IMR-90 (cell line): Measurements from ENCODE around the gene TUSC2. TPM values are rescaled to one million over a fixed set of nuclear protein-coding genes. Genes with fewer than 3 reads are reported as not detected.

Experiments used
- ATAC-seq: fragments of 200-7000 bp; cut with Tn5 transposase; 2 replicates; pipeline ENCODE4 v1.9.1; 2020; ENCODE audit warnings: low read depth, mild to moderate bottlenecking, moderate library complexity
- BruUV-seq: library from RNA; stranded (reverse); fragments of 400-500 nt; replicated peaks from 2 replicates; lab custom pipeline; 2021; lab: Mats Ljungman, UMichigan
- CTCF ChIA-PET: fragments of 300-600 bp; formaldehyde crosslinking; extraction: SDS; loops from one replicate; lab custom pipeline; 2021; ENCODE audit warnings: antibody characterized with exemption; lab: Yijun Ruan, JAX
- POLR2A ChIA-PET: fragments of 300-600 bp; sonication (Branson Sonifier 250); formaldehyde crosslinking; loops from one replicate; lab custom pipeline; 2022; ENCODE audit warnings: antibody characterized with exemption; ENCODE audit not compliant: unreplicated experiment; lab: Charles Lee
- DNase-seq: peaks from one replicate; pipeline ENCODE4 v3.0.0; 2013
- H2AFZ ChIP-seq: replicated peaks from 2 replicates; pipeline ENCODE3; 2013; ENCODE audit warnings: low read length, mild to moderate bottlenecking; ENCODE audit not compliant: poor library complexity
- H2AK5ac ChIP-seq: 2 replicates; pipeline ENCODE4 v1.6.1; 2013; ENCODE audit warnings: low read depth, low read length, inconsistent platforms
- H2AK9ac ChIP-seq: replicated peaks from 2 replicates; pipeline ENCODE3; 2013; ENCODE audit warnings: mild to moderate bottlenecking, low read depth, low read length, moderate library complexity; ENCODE audit not compliant: poor library complexity
- H2BK120ac ChIP-seq: 2 replicates; pipeline ENCODE4 v1.6.1; 2013; ENCODE audit warnings: low read depth, low read length, inconsistent platforms
- H2BK15ac ChIP-seq: 3 replicates; pipeline ENCODE4 v1.6.1; 2013; ENCODE audit warnings: low read depth, low read length, inconsistent platforms
- H2BK20ac ChIP-seq: 2 replicates; pipeline ENCODE4 v1.6.1; 2013; ENCODE audit warnings: low read depth, mild to moderate bottlenecking, inconsistent platforms, low read length, moderate library complexity
- H2BK5ac ChIP-seq: 2 replicates; pipeline ENCODE4 v1.6.1; 2013; ENCODE audit warnings: mild to moderate bottlenecking, low read depth, low read length, inconsistent platforms; ENCODE audit not compliant: poor library complexity, severe bottlenecking
- H3K14ac ChIP-seq: replicated peaks from 2 replicates; pipeline ENCODE4 v1.6.1; 2013; ENCODE audit warnings: low read depth, low read length, inconsistent platforms
- H3K18ac ChIP-seq: 2 replicates; pipeline ENCODE4 v1.6.1; 2013; ENCODE audit warnings: low read depth, low read length, control low read depth
- H3K23ac ChIP-seq: 2 replicates; pipeline ENCODE4 v1.6.1; 2013; ENCODE audit warnings: low read depth, low read length, inconsistent platforms
- H3K27ac ChIP-seq: 2 replicates; pipeline ENCODE4 v1.5.1; 2013; ENCODE audit warnings: mild to moderate bottlenecking, control low read depth, low read length; ENCODE audit not compliant: insufficient read depth
- H3K27me3 ChIP-seq: 2 replicates; pipeline ENCODE4 v1.6.1; 2013; ENCODE audit warnings: low read length; ENCODE audit not compliant: control insufficient read depth, insufficient read depth
- H3K36me3 ChIP-seq: 2 replicates; pipeline ENCODE4 v1.6.1; 2013; ENCODE audit warnings: low read length, mixed read lengths; ENCODE audit not compliant: control insufficient read depth, insufficient read depth
- H3K4ac ChIP-seq: 2 replicates; pipeline ENCODE4 v1.6.1; 2013; ENCODE audit warnings: low read depth, low read length, inconsistent platforms
- H3K4me1 ChIP-seq: 2 replicates; pipeline ENCODE4 v1.6.1; 2013; ENCODE audit warnings: low read length, mixed read lengths; ENCODE audit not compliant: control insufficient read depth, insufficient read depth
- H3K4me2 ChIP-seq: 2 replicates; pipeline ENCODE4 v1.6.1; 2013; ENCODE audit warnings: low read depth, mild to moderate bottlenecking, control low read depth, low read length, moderate library complexity
- H3K4me3 ChIP-seq: 2 replicates; pipeline ENCODE4 v1.5.1; 2013; ENCODE audit warnings: low read depth, mild to moderate bottlenecking, control low read depth, low read length, moderate library complexity; ENCODE audit not compliant: insufficient read depth
- H3K56ac ChIP-seq: 2 replicates; pipeline ENCODE4 v1.6.1; 2013; ENCODE audit warnings: low read length, inconsistent platforms; ENCODE audit not compliant: insufficient read depth; ENCODE audit errors: extremely low read depth
- H3K79me1 ChIP-seq, 2 experiments: 2 replicates each; pipeline ENCODE4 v1.6.1; 2013; ENCODE audit warnings: low read length in 2 of 2, inconsistent platforms in 1 of 2, low read depth in 1 of 2
- H3K9ac ChIP-seq: 2 replicates; pipeline ENCODE4 v1.6.1; 2013; ENCODE audit warnings: low read depth, low read length, control low read depth
- H3K9me1 ChIP-seq: 2 replicates; pipeline ENCODE4 v1.6.1; 2013; ENCODE audit warnings: low read length, inconsistent platforms; ENCODE audit not compliant: insufficient read depth
- H3K9me3 ChIP-seq: 2 replicates; pipeline ENCODE4 v1.6.1; 2013; ENCODE audit warnings: low read length; ENCODE audit not compliant: control insufficient read depth, insufficient read depth
- H4K20me1 ChIP-seq: 2 replicates; pipeline ENCODE4 v1.6.1; 2013; ENCODE audit warnings: low read length, inconsistent platforms; ENCODE audit not compliant: insufficient read depth
- H4K5ac ChIP-seq: 2 replicates; pipeline ENCODE4 v1.6.1; 2013; ENCODE audit warnings: mild to moderate bottlenecking, low read depth, low read length, control low read depth
- H4K8ac ChIP-seq, 2 experiments: 2 replicates each; pipeline ENCODE4 v1.6.1; 2013; ENCODE audit warnings: low read depth in 2 of 2, low read length in 2 of 2, control low read depth in 1 of 2, inconsistent platforms in 1 of 2
- H4K91ac ChIP-seq: 2 replicates; pipeline ENCODE4 v1.6.1; 2013; ENCODE audit warnings: low read depth, low read length, inconsistent platforms; ENCODE audit not compliant: insufficient read depth
- BHLHE40 ChIP-seq: fragments of 150-350 bp; IDR thresholded peaks from 2 replicates; pipeline ENCODE4 v1.6.1; 2016; ENCODE audit warnings: mild to moderate bottlenecking, low read depth, low read length
- CEBPB ChIP-seq: IDR thresholded peaks from 2 replicates; pipeline ENCODE4 v1.6.1; 2012; ENCODE audit warnings: low read depth, low read length, improper control_type of control experiment
- CHD1 ChIP-seq: IDR thresholded peaks from 2 replicates; pipeline ENCODE4 v1.6.1; 2012; ENCODE audit warnings: low read depth, low read length, improper control_type of control experiment
- FOS ChIP-seq: fragments of 150-350 bp; IDR thresholded peaks from 2 replicates; pipeline ENCODE4 v1.6.1; 2016; ENCODE audit warnings: low read depth, low read length
- MAFK ChIP-seq: IDR thresholded peaks from 2 replicates; pipeline ENCODE4 v1.6.1; 2012; ENCODE audit warnings: low read depth, low read length, improper control_type of control experiment
- MAZ ChIP-seq: IDR thresholded peaks from 2 replicates; pipeline ENCODE4 v1.6.1; 2012; ENCODE audit warnings: low read depth, mild to moderate bottlenecking, low read length, improper control_type of control experiment, moderate library complexity, borderline replicate concordance
- MXI1 ChIP-seq: IDR thresholded peaks from 2 replicates; pipeline ENCODE4 v1.6.1; 2012; ENCODE audit warnings: low read depth, mild to moderate bottlenecking, low read length, moderate library complexity, borderline replicate concordance
- NFE2L2 ChIP-seq: fragments of 150-350 bp; IDR thresholded peaks from 2 replicates; pipeline ENCODE4 v1.6.1; 2016; ENCODE audit warnings: low read depth, mild to moderate bottlenecking, low read length
- POLR2A ChIP-seq: IDR thresholded peaks from 2 replicates; pipeline ENCODE4 v1.6.1; 2012; ENCODE audit warnings: mild to moderate bottlenecking, low read depth, low read length
- RAD21 ChIP-seq: IDR thresholded peaks from 2 replicates; pipeline ENCODE4 v1.6.1; 2012; ENCODE audit warnings: low read length, improper control_type of control experiment
- RCOR1 ChIP-seq: IDR thresholded peaks from 2 replicates; pipeline ENCODE4 v1.6.1; 2012; ENCODE audit warnings: mild to moderate bottlenecking, low read length, improper control_type of control experiment; ENCODE audit not compliant: insufficient replicate concordance
- RFX5 ChIP-seq: IDR thresholded peaks from 2 replicates; pipeline ENCODE4 v1.8.0; 2012; ENCODE audit warnings: low read depth, mild to moderate bottlenecking, low read length, moderate library complexity
- SMC3 ChIP-seq: fragments of 150-350 bp; IDR thresholded peaks from 2 replicates; pipeline ENCODE4 v1.6.1; 2016; ENCODE audit warnings: low read depth, mild to moderate bottlenecking, antibody characterized with exemption, low read length, moderate library complexity
- USF2 ChIP-seq: fragments of 150-350 bp; IDR thresholded peaks from 2 replicates; pipeline ENCODE4 v1.6.1; 2017; ENCODE audit warnings: mild to moderate bottlenecking, antibody characterized with exemption, low read length, low read depth
- WGBS, 2 experiments: methylation state at CpG; one replicate each; pipeline versions ENCODE4 v1.1.5 to v1.1.7; 2013; ENCODE audit warnings: missing lambda C conversion rate in 2 of 2; ENCODE audit not compliant: insufficient read length in 1 of 2; ENCODE audit errors: extremely low coverage in 2 of 2; 5-methylcytosine and 5-hydroxymethylcytosine counted together
- dilution Hi-C: fragments of 300-500 bp; cut with HindIII; formaldehyde crosslinking; loops from one replicate; pipeline ENCODE4 v1.14.3; 2018; ENCODE audit warnings: low sequenced_read_pairs; ENCODE audit not compliant: unreplicated experiment
- in situ Hi-C: fragments of 300-500 bp; cut with MboI; formaldehyde crosslinking; loops from 3 replicates; pipeline ENCODE4 v1.14.3; 2019; ENCODE audit warnings: low sequenced_read_pairs, inconsistent platforms, mixed read lengths
- intact Hi-C: fragments of 100-400 bp; cut with micrococcal nuclease; formaldehyde crosslinking; loops from 2 replicates; pipeline ENCODE4 v1.10.0; 2022
- polyA plus RNA-seq, 3 experiments: library from polyadenylated mRNA; depleted of rRNA; stranded (reverse); fragments of >200 nt; gene quantifications; 2 replicates each; pipeline ENCODE4 v1.2.3, GENCODE V29; 2012; ENCODE audit warnings: low replicate concordance in 1 of 3
- total RNA-seq: library from RNA; depleted of rRNA; stranded (reverse); fragments of >200 nt; gene quantifications from 2 replicates; pipeline ENCODE4 v1.2.3, GENCODE V29; 2012
- TF ChIP-seq, protein P1 (sequence below): fragments of 150-350 bp; IDR thresholded peaks from 2 replicates; pipeline ENCODE4 v1.6.1; 2016; ENCODE audit warnings: low read depth, mild to moderate bottlenecking, low read length, moderate library complexity, borderline replicate concordance
- TF ChIP-seq, protein P2 (sequence below): conservative IDR thresholded peaks from 2 replicates; pipeline ENCODE4 v1.5.1; 2012; ENCODE audit warnings: mild to moderate bottlenecking, low read depth, low read length, improper control_type of control experiment

TUSC2 gene
- total and polyA plus RNA-seq, 2 of the 4 experiments (the other 2 are of a cell fraction), result 13.4 to 24.0 TPM

GRCh38 chr3:50354186-50354764 lies 26.3 kb upstream of the TUSC2 start:
- no peak overlapping the region for H4K8ac ChIP-seq
- no peak overlapping the region for H2AK5ac ChIP-seq
- no peaks in the 10 kb centered on the region for H3K27me3 ChIP-seq
- in situ Hi-C loops (no loop called here), dilution Hi-C loops (no loop called here), intact Hi-C loops (no loop called here)
- CTCF ChIA-PET, result no interaction called here
- H3K4me1 ChIP-seq, result peaks cover 35% of the 10 kb centered on the region
- H4K91ac ChIP-seq, result no peak overlapping the region
- no peak overlapping the region for H3K23ac ChIP-seq
- H2BK20ac ChIP-seq, result no peak overlapping the region
- peaks cover 22 to 78% of the 10 kb centered on the region in 2 experiments for H3K79me1 ChIP-seq
- no peak overlapping the region for H3K9ac ChIP-seq
- no peak overlapping the region for H3K14ac ChIP-seq
- no peak overlapping the region for H3K56ac ChIP-seq
- no peak overlapping the region for H4K5ac ChIP-seq
- peaks cover 53% of the 10 kb centered on the region for H4K20me1 ChIP-seq
- ATAC-seq (no peak), DNase-seq (no peak)
- no peak overlapping the region for H3K27ac ChIP-seq
- H3K9me3 ChIP-seq, result no peaks in the 10 kb centered on the region
- H2AFZ ChIP-seq, result no peak overlapping the region
- no peak overlapping the region for H2BK120ac ChIP-seq
- peaks cover 17% of the 10 kb centered on the region; the same call in 1 of the 2 replicates for H3K9me1 ChIP-seq
- no peak overlapping the region for H3K4me3 ChIP-seq
- TF ChIP-seq, protein P1, sequence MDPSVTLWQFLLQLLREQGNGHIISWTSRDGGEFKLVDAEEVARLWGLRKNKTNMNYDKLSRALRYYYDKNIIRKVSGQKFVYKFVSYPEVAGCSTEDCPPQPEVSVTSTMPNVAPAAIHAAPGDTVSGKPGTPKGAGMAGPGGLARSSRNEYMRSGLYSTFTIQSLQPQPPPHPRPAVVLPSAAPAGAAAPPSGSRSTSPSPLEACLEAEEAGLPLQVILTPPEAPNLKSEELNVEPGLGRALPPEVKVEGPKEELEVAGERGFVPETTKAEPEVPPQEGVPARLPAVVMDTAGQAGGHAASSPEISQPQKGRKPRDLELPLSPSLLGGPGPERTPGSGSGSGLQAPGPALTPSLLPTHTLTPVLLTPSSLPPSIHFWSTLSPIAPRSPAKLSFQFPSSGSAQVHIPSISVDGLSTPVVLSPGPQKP, result no peak
- TF ChIP-seq RFX5 (no peak), SMC3 (no peak), POLR2A (no peak), CEBPB (no peak), RAD21 (no peak), MXI1 (no peak), FOS (no peak), RCOR1 (no peak), MAFK (no peak), MAZ (no peak), BHLHE40 (no peak), CHD1 (no peak), USF2 (no peak), NFE2L2 (no peak)
- TF ChIP-seq, protein P2, sequence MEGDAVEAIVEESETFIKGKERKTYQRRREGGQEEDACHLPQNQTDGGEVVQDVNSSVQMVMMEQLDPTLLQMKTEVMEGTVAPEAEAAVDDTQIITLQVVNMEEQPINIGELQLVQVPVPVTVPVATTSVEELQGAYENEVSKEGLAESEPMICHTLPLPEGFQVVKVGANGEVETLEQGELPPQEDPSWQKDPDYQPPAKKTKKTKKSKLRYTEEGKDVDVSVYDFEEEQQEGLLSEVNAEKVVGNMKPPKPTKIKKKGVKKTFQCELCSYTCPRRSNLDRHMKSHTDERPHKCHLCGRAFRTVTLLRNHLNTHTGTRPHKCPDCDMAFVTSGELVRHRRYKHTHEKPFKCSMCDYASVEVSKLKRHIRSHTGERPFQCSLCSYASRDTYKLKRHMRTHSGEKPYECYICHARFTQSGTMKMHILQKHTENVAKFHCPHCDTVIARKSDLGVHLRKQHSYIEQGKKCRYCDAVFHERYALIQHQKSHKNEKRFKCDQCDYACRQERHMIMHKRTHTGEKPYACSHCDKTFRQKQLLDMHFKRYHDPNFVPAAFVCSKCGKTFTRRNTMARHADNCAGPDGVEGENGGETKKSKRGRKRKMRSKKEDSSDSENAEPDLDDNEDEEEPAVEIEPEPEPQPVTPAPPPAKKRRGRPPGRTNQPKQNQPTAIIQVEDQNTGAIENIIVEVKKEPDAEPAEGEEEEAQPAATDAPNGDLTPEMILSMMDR, result no peak
- BruUV-seq, result no TSS peak
- H3K4ac ChIP-seq, result no peak overlapping the region
- POLR2A ChIA-PET, result interaction anchor here (0.5 kb wide), 1 partner anchor 11 kb away, joined by 4 read pairs; no protein-coding TSS in a partner anchor
- H3K18ac ChIP-seq, result no peak overlapping the region
- no peak overlapping the region for H3K4me2 ChIP-seq
- WGBS, 2 experiments, result 63% methylated on average over 2 of the region's 5 CpGs; no CpG with 5 or more reads in 1 of the 2 experiments
- H3K36me3 ChIP-seq, result peaks cover 44% of the 10 kb centered on the region
- H2BK5ac ChIP-seq, result no peak overlapping the region
- no peak overlapping the region for H2BK15ac ChIP-seq
- no peak overlapping the region for H2AK9ac ChIP-seq
